ENCODE data around the gene COL5A1. TPM values are rescaled to one million over a fixed set of nuclear protein-coding genes. Genes with fewer than 3 reads are reported as not detected.

Gene COL5A1
- total RNA-seq, 1 donor from 2014 or later = 2.8 TPM

DNA sequence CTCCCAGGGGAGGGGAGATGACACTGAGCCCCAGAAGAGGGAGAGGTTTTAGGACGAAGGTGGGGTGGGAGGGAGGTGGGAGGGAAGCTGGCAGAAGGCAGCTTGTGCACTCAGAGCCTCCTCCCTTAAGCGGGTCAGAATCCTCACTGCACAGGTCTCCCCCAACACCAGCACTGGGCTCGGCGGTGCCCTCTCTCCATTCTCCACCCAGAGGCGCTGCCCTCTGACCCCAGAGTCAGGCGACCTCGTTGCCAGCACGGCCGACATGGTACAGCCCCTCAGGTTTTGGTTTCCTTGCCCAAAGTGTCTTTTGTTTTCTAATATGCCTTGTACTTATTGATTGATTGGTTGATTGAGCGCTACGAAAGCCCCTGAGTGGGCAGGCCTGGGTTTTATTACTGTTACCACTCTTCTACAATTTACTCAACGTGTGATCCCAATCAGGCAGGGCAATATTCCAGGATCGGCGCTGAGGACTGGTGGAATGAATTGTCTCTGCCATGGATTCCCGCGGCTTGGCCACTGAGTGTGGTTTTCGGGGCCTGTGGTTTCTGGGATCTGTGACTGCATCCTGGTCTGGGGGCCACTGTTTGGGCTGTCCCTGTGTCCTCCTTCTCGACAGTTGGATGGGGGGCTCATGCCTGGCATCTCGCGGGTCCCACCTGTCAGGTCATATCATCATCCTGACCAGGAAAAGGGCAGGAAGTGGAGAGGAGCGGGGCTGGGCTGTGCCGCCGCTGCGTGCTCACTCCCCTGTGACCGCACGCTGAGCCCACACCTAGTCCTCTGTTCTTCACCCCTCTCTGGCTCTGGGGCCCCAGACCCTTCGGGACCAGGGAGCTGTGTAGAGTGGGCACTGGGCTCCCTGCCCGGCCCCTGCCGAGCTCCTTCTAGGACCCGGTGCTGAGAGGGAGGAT, 229.4 kb downstream of the COL5A1 start:
- DNase-seq (ENCODE audit: low read depth in 2 of 2) = no peak

DNA sequence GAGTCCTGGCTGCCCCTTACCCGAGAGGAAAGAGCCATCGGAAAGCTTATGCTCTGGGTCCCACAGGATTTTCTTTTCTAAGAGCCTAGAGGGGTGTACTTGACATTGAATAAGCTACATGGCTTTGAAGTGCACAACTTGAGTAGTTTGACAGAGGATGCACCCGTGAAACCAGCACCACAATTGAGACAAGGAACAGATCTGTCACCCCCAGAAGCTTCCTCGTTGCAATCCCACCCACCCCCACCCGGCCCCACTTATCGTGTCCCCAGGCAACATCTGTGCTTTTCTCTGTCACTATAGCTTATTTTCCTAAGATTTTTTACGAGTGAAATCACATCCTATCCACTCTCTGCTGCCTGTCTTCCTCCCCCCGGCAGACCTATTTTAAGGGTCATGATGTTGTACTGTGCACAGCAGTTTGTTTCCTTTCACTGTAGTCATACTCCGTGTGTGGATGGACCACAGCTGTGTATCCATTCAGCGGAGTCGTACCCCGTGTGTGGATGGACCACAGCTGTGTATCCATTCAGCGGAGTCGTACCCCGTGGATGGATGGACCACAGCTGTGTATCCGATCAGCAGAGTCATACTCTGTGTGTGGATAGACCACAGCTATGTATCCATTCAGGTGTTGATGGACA, 230.2 kb downstream of the COL5A1 start:
- DNase-seq (ENCODE audit: low read depth in 2 of 2) = no peak

GRCh38 chr9:134872482-134873231, 231.1 kb downstream of the COL5A1 start:
- DNase-seq (ENCODE audit: low read depth in 2 of 2) = no peak

DNA sequence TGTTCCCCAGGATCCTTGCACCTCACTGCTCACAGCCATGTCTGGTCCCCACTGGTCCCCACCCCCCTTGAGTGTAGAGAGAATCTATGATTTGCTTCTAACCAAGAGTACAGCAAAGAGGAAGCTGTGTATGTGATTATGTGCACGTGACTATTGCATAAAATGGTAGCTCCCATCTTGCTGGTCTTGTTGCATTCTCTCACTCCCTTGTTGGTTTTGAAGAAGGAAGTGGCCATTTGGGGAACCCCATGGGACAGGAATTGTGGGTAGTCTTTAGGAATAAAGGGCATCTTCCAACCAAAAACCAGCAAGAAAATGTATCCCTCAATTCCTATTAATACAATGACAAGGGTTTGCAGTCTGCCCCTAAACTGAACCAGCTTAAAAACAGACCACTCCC, 233.8 kb downstream of the COL5A1 start:
- DNase-seq (ENCODE audit: low read depth in 2 of 2) = no peak

DNA sequence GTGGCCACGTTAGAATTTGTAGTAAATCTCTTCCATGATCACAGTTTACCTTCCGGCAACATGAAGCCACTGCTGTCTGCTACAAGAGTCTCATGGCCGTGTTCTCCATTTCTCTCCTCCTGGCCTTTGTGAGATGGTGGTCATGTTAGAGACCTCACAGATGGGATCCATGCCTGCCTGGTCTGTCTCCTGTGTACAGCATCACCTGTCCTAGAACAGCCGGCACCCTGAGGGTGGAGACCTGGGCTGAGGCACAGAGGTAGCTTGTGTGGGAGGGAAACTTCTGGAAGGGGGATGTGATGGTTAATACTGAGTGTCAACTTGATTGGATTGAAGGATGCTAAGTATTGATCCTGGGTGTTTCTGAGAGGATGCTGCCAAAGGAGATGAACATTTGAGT, 235.9 kb downstream of the COL5A1 start:
- DNase-seq (ENCODE audit: low read depth in 2 of 2) = no peak

DNA sequence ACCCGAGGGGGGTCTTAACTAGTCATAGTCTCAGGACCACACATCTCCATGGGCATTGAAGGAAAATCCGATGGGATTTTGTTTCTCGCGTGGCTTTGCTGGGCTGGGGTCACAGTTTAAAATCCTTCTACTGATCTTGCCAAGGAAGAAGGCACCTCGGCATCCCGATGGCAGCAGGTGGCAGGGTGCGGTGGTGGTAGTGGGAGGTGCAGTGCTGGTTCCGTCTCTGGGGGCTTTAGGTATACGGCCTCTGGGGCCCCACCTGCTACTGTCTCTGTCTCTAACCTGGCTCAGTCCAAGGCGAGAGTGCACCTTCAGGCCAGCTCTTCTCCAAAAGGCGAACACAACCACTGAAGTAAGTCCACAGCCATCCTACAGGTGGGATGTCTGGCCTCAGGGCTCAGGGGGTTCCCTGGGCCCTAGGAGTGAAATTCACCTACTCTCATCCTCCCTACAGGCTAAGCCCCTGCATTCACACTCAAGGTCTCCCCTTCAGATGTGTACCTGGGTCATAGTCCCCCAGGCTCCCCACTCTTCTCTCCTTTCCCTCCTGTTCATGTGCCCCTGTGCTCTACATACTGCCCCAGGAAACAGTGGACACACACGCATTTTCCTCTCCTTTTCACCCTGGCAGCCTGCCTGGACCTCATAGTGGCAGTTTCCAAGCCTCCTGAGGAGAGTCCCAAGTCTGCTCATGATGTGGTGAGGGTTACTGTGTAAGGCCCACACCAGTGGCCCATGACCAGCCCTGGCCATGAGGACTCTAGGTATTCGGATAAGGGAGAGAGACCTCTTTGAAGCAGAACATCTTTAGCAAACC, 238.3 kb downstream of the COL5A1 start:
- no peak for DNase-seq (ENCODE audit: low read depth in 2 of 2)

DNA sequence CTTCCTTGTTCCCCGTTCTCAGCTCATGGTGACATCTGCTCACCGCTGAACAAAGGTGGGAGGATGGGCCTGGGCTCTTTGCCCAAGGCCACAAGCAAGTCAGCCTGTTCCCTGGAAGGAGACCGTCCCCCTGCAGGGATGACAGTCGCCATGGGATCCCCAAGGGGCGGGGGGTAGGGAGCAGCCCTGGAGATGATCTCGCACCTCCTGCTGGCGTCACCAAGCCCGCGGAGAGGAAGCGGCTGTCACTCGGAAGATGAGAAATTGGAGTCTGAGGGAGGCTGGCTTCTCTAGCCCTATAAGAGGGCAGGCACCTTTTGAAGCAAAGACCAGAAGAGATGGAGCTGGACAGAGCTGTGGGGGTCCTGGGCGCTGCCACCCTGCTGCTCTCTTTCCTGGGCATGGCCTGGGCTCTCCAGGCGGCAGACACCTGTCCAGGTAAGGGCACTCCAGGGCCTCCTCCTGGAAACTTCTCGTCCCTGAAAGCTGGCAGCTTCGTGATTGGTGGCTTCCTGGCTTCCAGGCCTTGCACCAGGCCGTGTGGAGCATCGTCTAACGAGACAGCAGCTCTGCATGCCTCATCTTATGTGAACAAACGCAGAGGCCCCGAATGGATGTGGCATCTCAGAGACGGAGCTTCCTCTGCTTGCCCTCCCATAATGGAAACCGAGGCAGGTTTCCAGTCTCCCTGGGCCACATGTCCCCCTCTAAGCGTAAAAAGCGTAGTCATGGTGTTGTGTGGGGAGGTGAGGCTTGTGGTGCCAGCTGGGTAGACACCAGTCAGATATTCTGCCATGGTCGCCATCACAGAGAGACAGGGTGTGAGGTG, 239.1 kb downstream of the COL5A1 start, which contains the start of gene FCN2:
FCN2 (plus strand) TSS at position 327 of the 829 bp plus-strand sequence; CDS start at position 339, 12 bp downstream.
- no peak for DNase-seq (ENCODE audit: low read depth in 2 of 2)

DNA sequence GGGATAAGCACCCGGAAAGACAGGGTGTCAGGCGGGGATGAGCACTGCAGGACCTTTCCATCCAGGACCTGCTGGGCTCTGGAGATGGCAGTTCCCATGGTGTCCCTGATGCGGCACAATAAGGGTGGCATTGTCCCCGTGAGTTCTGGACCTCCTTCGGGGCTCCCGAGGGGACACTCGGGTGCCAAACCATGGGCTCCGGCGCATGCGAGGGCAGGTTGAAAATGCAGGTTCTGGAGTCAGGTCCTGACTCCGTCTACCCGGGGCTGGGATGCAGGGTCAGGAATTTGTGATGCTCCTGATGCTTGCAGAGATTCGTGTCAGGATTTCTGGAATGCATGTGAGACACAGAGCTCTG, 239.7 kb downstream of the COL5A1 start:
- DNase-seq (ENCODE audit: low read depth in 2 of 2) = no peak

- no peak for DNase-seq (ENCODE audit: low read depth in 2 of 2)
Observed at GRCh38 chr9:134882204-134882785, 240.7 kb downstream of the COL5A1 start.

DNA sequence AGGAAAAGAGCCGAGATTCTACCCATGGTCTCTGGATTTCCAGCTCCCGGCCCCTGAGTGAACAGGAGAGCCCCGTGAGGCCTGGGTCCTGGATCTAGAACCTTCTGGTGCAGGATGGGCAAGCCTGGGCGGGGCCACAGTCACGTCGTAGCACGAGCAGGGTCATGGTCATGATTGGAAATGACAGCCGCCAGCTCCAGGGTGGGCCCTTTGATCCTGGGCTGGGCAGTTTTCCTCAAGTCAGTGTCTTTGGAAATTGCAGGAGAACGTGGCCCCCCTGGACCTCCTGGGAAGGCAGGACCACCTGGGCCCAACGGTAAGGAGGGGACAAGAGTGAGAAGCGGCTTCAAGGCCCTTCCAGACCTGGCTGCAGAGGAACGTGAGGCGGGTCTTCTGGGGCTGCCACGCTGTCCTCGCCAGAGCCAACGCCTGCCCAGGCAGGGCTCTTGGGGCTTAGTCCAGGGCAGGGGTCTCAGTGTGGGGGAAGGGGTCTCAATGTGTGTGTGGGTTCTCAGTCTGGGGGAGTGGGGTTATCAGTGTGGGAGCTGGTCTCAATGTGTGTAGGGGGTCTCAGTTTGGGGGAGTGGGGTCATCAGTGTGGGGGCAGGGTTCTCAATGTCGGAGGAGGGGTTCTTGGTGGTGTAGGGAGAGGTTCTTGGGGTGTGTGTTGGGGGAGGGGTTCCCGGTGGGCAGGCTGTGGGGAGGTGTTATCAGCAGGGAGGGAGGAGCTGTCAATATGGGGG, 241.6 kb downstream of the COL5A1 start:
- no peak for DNase-seq (ENCODE audit: low read depth in 2 of 2)

DNA sequence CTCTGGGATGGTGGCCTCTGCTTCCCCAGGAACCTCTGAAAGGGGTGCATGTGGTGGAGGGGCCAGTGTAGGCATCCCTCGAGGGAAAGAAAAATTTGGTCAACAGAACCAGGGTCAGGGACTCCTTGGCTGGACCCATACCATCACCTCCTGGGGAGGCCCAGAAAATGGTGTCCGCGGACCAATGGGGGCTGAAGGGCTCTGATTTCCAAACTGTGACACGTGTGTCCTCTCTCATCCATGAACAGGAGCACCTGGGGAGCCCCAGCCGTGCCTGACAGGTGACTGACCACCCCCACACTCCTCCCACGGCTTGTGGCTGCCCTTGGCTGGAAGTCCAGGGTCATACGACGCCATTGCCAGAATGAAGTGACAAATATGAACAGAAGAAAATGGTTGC, 242.9 kb downstream of the COL5A1 start:
- no peak for DNase-seq (ENCODE audit: low read depth in 2 of 2)

DNA sequence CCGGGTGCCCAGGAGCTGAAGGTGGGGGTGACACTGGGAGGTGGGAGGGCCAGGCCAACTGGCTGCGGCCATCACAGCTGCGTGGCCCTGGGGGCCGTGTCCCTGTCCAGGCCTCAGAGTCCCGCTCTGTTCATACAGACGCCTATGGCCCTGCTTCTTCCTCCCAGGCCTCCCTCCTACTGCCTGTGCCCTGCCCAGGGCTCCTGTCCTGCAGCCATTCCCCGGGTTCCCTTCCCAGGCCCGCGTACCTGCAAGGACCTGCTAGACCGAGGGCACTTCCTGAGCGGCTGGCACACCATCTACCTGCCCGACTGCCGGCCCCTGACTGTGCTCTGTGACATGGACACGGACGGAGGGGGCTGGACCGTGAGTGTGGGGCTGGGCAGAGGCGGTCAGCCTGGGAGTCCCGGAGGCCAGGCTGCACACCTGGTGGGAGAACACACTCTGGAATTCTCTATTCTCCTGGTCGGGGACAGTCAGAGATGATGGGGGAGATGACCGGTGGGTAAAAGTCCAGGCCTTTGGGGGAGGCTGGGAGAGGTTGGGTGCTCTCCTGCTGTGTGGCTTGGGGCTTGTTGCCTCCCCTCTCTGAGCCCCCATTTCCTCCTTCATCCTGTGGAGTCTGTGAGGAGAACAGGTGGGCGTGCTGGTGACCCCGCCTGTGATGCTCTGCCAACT, 243.5 kb downstream of the COL5A1 start:
- DNase-seq (ENCODE audit: low read depth in 2 of 2) = no peak

- DNase-seq (ENCODE audit: low read depth in 2 of 2) = no peak
Observed at GRCh38 chr9:134885679-134886412, 244.2 kb downstream of the COL5A1 start.

DNA sequence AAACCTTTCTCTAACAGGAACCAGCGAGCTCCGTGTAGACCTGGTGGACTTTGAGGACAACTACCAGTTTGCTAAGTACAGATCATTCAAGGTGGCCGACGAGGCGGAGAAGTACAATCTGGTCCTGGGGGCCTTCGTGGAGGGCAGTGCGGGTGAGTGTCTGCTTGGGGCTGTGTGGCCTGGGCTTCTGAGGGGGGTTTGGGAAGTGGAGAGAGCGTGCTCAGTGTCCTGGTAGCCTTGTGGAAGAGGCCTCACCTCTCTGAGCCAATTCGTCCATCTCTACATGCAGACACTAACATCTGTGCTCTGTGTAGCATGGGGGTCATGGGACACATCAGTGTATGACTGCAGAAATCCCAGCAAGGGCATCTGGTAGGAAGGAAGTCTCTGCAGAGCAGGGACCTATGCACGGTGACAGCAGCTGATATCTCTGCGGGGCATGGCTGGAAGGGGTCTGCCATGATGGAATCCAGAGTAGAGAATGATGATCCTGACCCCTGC, 244.9 kb downstream of the COL5A1 start:
- no peak for DNase-seq (ENCODE audit: low read depth in 2 of 2)

- DNase-seq (ENCODE audit: low read depth in 2 of 2) = no peak
Observed at GRCh38 chr9:134887219-134887618, 245.6 kb downstream of the COL5A1 start.

DNA sequence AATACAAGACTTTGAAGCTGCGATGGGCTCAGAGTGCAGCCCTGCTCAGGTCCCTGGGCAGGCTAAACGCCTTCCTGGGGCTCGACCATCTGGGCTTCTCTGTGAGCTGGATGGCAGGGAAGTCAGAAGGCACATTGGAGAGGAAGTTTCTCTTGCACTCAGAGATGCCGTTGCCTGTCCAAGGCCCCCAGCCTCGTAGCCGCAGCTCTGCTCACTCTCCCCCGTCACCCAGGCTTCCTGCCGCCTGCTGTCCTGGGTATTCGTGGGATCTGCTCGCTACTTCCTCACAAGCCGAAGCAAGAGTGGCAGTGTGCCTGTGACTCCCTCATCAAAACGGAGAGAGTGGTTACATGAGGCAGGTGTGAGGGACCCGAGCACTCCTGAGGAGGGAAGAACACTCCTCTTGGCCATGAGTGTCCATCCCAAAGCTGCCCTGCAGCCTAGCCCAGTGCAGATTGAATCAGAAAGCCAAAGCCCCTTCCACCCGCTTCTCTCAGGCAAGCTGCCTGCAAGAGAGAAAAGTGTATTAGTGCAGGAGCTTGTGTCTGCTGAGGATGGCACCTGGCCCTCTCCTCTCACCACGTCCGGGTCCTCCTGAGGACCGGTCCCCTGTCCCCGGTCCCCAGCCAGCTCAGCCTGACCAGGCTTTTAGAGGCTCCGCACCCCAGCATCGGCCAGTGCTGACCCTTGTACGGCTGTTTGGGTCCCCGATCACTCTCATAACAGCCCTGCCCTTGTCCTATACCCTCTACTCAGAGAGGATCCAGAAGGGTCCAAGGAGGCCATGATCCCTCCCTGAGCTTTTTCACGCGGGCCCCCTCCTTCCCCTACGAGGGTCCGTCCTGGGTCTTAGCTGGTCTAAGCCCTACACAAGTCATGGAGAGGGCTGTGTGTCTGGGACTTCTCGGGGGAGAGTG, 246.3 kb downstream of the COL5A1 start:
- DNase-seq (ENCODE audit: low read depth in 2 of 2) = no peak

All from lung microvascular endothelial cell (primary cell).